ENCODE results near the gene RNF220.

GRCh38 chr1:44571712-44572571 is 166.9 kb downstream of the RNF220 start:
- TF ChIP-seq EZH2 (IDR thresholded peaks at IDR 0.05; ENCODE audit: insufficient read depth, poor library complexity, severe bottlenecking) (no peak), EZH2phosphoT487 (IDR thresholded peaks at IDR 0.05; ENCODE audit: insufficient read depth, low read depth) (no peak)
